ENCODE data around the gene TP53TG5.

Gene TP53TG5

DNA sequence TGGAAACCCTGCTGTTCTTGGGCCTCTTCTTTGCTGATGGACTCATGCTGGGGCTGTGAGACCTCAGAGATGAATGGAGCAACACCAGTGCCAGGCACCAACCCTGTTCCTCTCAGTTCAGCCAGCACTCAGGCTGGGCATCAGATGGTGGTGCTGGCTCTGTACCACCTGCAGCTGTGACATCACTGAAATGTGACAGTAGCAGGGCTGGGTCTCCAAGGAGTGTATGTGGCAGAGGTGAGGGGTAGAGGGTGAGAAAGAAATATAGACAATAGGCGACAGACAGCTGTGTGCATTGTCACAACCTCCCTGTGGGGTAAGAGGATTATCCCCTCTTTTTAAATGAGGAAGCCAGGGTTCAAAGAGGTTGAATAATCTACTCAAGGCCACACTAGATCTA, at the start of gene TP53TG5:
TP53TG5 (minus strand) TSS at position 135 of the 400 bp plus-strand sequence; CDS start at position 46, 89 bp downstream.
- no peak for DNase-seq

GRCh38 chr20:45427236-45428149, 49.4 kb upstream of the TP53TG5 start:
- no peak for DNase-seq

DNA sequence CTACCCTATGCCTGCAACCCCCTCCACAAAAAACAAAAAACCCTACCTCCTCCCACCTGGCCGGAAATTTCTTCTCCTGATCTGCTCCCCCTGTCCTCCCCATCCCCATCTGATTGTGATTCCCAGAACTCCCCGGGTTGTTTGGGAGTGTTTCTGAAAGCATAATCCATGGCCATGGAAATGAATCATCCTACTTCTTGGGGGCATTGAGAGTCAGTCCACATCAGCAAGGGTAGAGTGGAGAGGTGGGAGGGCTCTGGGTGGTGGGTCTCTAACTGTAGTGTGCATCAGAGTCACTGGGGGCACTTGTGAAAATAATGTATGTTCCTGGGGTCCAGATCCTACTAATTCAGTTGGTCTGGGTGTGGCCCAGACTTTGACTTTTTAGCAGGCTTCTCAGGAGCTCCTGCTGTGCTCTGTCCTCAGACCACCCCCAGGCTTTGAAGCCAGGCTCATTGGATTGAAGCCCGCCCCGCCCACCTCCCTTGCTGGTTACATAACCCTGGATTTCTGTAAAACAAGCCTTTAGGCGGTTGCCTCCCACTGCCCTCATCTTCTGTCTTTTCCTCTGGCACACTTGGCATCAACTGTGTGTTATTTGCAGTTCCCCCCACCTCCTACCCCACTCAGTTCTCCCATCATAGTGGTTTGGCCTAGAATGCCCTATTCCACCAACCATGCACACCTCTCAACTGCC, 48.3 kb upstream of the TP53TG5 start:
- no peak for DNase-seq

- DNase-seq: no peak
These were observed 47.4 kb upstream of the TP53TG5 start for GRCh38 chr20:45425561-45425960.

DNA sequence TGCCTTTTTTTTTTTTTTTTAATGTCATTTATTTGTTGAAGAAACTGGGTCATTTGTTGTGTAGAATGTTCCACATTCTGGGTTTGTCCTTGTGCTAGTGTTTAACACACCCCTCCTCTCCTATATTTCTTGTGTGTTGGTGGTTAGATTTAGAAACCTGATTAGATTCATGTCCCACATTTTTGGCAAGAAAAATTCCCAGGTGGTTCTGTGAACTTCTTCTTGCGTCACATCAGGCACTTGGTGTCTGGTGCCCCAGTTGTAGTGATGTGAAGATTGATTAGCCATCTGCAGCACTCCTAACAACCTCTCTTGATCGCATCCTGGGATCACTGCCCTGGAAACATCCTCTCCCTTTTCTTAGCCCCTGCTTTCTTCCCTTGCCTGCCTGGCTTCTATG, 45.6 kb upstream of the TP53TG5 start:
- no peak for DNase-seq

DNA sequence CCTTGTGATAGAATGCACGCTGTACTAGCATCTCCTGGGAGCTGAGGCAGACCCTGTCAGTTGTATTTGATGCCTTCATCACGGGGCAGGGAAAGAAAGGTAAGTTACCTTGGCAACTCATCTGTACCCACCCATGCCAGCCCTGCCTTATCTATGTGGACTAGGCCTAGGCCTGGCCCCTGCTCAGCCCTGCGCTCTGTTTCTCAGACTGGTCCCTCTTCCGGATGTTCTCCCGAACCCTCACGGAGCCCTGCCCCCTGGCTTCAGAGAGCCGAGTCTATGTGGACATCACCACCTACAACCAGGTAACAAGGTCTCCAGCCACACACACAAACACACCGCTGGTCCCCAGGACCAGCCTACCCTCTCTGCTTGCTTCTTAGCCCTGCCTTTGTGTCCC, 42.0 kb upstream of the TP53TG5 start:
- no peak for DNase-seq

DNA sequence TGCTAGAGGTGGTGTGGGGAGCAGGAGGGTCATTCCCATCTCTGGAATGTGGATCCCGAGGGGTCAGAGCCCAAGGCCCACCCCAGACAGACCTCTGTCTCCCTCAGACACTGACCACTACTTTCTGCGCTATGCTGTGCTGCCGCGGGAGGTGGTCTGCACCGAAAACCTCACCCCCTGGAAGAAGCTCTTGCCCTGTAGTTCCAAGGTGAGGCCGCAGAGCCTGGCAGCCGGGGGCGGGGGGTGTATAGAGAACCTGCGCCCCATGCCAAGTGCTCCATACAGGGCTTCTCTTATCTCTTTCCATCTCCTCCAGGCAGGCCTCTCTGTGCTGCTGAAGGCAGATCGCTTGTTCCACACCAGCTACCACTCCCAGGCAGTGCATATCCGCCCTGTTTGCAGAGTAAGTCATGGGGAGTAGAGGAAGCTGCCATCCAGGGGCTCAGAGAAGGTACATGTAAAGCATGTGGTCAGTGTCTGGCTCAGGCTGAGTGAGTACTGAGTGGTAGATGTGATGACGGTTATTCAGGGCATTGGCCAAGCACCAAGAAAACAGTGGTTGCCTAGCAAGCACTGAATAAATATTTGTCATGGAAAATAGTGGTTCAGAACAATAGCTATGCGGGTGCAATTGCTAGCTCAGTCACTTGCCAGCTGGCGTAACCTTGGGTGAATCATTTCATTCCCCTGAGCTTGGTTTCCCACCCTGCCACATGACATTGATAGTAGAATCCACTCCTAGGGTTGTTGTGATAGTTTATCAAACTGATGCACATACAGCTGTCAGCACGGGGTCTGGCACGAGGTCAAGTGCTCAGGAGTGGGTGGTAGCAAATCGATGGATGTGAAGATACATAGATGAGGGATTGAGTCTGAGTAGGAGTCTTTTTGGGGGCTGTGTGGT, 41.3 kb upstream of the TP53TG5 start:
- DNase-seq: no peak

DNA sequence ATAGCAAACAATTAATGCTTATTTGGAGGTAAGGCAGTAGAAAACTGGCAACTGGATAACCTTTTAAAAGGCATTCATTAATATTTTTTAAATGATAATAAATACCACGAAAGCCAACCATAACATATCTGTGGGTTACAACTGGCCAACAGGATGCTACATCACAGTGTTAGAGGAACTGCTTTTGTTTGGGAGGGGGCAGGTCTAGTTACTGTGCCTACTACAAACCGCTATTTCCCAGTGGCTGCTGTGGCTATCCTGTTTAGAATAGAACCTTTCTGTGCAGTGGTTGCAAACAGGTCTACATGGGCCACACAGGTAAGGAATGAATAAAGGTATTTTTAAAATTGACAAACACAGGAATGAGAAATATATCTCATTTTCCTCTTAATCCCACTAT, 38.8 kb upstream of the TP53TG5 start:
- DNase-seq: no peak

- DNase-seq: peak; percentile 54 to 82 (median 72)
These were observed 37.9 kb upstream of the TP53TG5 start, which contains the start of gene PIGT for GRCh38 chr20:45415822-45416637. TSS of gene PIGT (plus strand) at chr20:45416141. CDS start at chr20:45416157, 16 bp downstream.

GRCh38 chr20:45413479-45413878, 35.4 kb upstream of the TP53TG5 start:
- DNase-seq: no peak

DNA sequence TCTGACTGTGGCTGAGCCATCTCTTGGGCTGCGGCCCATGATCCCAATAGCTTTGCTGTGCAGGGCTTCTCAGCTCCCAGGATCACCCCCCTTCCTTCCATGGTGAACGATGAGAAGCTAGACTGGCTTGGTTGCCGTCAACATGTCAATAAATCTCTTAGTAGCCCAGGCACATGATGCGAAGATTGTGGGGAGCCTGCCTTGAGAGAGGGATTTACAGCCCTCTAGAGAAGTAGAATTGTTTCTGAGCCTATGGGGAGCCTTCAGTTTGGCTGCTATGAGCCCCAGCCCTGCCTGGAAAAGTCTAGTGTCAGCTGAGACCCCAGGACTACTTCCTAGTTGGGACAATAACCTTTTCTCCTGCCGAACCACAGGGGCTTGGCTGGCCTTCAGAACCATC, 34.5 kb upstream of the TP53TG5 start:
- no peak for DNase-seq

GRCh38 chr20:45410887-45411286, 32.8 kb upstream of the TP53TG5 start:
- DNase-seq: no peak

DNA sequence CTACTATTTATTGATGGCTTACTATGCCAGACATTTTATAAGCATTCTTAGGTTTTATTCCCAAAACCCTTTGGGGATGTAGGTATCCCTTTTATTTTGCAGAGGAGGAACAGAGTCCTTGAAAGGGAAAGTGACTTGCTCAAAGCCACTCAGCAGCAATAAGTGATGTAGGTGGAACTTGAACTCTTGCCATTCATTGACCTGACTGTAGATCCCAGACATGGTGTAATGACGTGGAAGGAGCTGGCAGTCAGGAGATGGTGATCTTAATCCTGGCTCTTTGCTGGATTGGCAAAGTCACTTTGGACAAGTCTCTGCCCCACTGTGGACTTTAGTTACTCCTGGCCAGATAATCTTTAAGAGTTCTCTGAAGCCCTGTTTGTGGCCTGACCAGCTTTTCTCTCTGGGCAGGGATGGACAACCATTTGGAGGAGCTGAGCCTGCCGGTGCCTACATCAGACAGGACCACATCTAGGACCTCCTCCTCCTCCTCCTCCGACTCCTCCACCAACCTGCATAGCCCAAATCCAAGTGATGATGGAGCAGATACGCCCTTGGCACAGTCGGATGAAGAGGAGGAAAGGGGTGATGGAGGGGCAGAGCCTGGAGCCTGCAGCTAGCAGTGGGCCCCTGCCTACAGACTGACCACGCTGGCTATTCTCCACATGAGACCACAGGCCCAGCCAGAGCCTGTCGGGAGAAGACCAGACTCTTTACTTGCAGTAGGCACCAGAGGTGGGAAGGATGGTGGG, 31.6 kb upstream of the TP53TG5 start:
- no peak for DNase-seq

- no peak for DNase-seq
These were observed 30.6 kb upstream of the TP53TG5 start for GRCh38 chr20:45408646-45409213.

- DNase-seq: no peak
These were observed 29.9 kb upstream of the TP53TG5 start, which contains the start of gene DBNDD2 for GRCh38 chr20:45407783-45408645. TSS of gene DBNDD2 (plus strand) at chr20:45408289. CDS start at chr20:45408468, 179 bp downstream.

GRCh38 chr20:45407067-45407745, 29.1 kb upstream of the TP53TG5 start:
- DNase-seq: no peak

GRCh38 chr20:45406260-45407066, 28.3 kb upstream of the TP53TG5 start:
- DNase-seq: peak in 3 of 4 experiments; percentile 12 to 29 (median 13)
